Measurements from ENCODE around the gene RP9.

DNA sequence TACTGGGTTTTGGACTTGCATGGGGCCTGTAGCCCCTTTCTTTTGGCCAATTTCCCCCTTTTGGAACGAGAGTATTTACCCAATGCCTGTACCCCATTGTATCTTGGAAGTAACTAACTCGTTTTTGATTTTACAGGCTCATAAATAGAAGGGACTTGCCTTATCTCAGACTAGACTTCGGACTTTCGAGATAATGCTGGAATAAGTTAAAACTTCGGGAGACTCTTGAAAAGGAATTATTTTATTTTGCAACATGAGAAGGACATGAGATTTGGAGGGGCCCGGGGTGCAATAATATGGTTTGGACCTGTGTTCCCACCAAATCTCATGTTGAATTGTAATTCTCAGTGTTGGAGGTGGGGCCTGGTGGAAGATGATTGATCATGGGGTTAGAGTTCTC, 38.4 kb downstream of the RP9 start:
- TF ChIP-seq ZNF37A (tag by site-specific recombination; IDR thresholded peaks at IDR 0.05) (no peak), ZNF174 (tag by site-specific recombination; IDR thresholded peaks at IDR 0.05) (no peak), ZNF138 (tag by site-specific recombination; IDR thresholded peaks at IDR 0.05; ENCODE audit: borderline replicate concordance) (no peak), ZNF335 (tag by site-specific recombination; conservative IDR thresholded peaks at IDR 0.05) (no peak), ZNF311 (tag by site-specific recombination; IDR thresholded peaks at IDR 0.05; ENCODE audit: borderline replicate concordance) (no peak), ZNF792 (tag by site-specific recombination; IDR thresholded peaks at IDR 0.05) (no peak), ZNF19 (tag by site-specific recombination; IDR thresholded peaks at IDR 0.05; ENCODE audit: low read depth) (no peak), ZFHX2 (tag by site-specific recombination; conservative IDR thresholded peaks at IDR 0.05) (no peak)
- TF ChIP-seq, protein P1, sequence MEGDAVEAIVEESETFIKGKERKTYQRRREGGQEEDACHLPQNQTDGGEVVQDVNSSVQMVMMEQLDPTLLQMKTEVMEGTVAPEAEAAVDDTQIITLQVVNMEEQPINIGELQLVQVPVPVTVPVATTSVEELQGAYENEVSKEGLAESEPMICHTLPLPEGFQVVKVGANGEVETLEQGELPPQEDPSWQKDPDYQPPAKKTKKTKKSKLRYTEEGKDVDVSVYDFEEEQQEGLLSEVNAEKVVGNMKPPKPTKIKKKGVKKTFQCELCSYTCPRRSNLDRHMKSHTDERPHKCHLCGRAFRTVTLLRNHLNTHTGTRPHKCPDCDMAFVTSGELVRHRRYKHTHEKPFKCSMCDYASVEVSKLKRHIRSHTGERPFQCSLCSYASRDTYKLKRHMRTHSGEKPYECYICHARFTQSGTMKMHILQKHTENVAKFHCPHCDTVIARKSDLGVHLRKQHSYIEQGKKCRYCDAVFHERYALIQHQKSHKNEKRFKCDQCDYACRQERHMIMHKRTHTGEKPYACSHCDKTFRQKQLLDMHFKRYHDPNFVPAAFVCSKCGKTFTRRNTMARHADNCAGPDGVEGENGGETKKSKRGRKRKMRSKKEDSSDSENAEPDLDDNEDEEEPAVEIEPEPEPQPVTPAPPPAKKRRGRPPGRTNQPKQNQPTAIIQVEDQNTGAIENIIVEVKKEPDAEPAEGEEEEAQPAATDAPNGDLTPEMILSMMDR (tag by site-specific recombination; IDR thresholded peaks at IDR 0.05) = no peak

Measured in HEK293 (cell line).